WTC11 (cell line): ENCODE results near the gene PLXNB2. TPM values are rescaled to one million over a fixed set of nuclear protein-coding genes. Genes with fewer than 3 reads are reported as not detected.
A peak's percentile ranks its signal among the peaks of the same experiment; 100 is the strongest.

Experiments
- ATAC-seq: fragments of 200-7000 bp; cut with Tn5 transposase; 2 replicates; pipeline ENCODE4 v1.10.0; 2021; ENCODE audit warnings: mild to moderate bottlenecking, moderate library complexity
- CTCF ChIA-PET: fragments of 300-600 bp; sonication (Branson Sonifier 250); formaldehyde crosslinking; loops from one replicate; lab custom pipeline; 2021; ENCODE audit warnings: antibody characterized with exemption; lab: Charles Lee
- POLR2A ChIA-PET: fragments of 350-600 bp; sonication (Branson Sonifier 250); formaldehyde crosslinking; loops from one replicate; lab custom pipeline; 2021; ENCODE audit warnings: antibody characterized with exemption; lab: Charles Lee
- DNase-seq: peaks from one replicate; pipeline ENCODE4 v3.0.0; 2021; ENCODE audit warnings: low spot score
- H3K27ac Mint-ChIP-seq: 2 replicates; pipeline ENCODE4 v1.8.0; 2021; ENCODE audit warnings: mixed read lengths
- H3K27me3 Mint-ChIP-seq: 2 replicates; pipeline ENCODE4 v1.8.0; 2021; ENCODE audit warnings: low read depth, mild to moderate bottlenecking, moderate library complexity, mixed read lengths
- H3K36me3 Mint-ChIP-seq: 2 replicates; pipeline ENCODE4 v1.8.0; 2021; ENCODE audit warnings: mixed read lengths
- H3K4me1 Mint-ChIP-seq: 2 replicates; pipeline ENCODE4 v1.8.0; 2022; ENCODE audit warnings: mixed read lengths
- H3K4me3 Mint-ChIP-seq: 2 replicates; pipeline ENCODE4 v1.8.0; 2021; ENCODE audit warnings: mild to moderate bottlenecking, moderate library complexity, mixed read lengths
- H3K9me3 Mint-ChIP-seq: 2 replicates; pipeline ENCODE4 v1.8.0; 2021; ENCODE audit warnings: mixed read lengths
- ATF6 ChIP-seq: sonication (generic); formaldehyde crosslinking; IDR thresholded peaks from 2 replicates; pipeline ENCODE4 v1.8.1; 2023; ENCODE audit warnings: mild to moderate bottlenecking, missing genetic modification reagents
- CTCF ChIP-seq: fragments of 200-600 bp; IDR thresholded peaks from 2 replicates; pipeline ENCODE4 v1.8.0; 2022; ENCODE audit warnings: antibody characterized with exemption
- E2F4 ChIP-seq: sonication (generic); formaldehyde crosslinking; IDR thresholded peaks from 2 replicates; pipeline ENCODE4 v1.8.1; 2022; ENCODE audit warnings: low read depth, mild to moderate bottlenecking, moderate library complexity, missing genetic modification reagents, borderline replicate concordance
- EMX1 ChIP-seq: fragments of 250-450 bp; sonication (Bioruptor Pico); IDR thresholded peaks from 2 replicates; pipeline ENCODE4 v1.8.0; 2021; ENCODE audit warnings: mild to moderate bottlenecking
- FOXK1 ChIP-seq: sonication (generic); formaldehyde crosslinking; IDR thresholded peaks from 2 replicates; pipeline ENCODE4 v1.8.0; 2022; ENCODE audit warnings: mild to moderate bottlenecking, moderate library complexity, missing genetic modification reagents
- GABPB1 ChIP-seq: sonication (generic); formaldehyde crosslinking; IDR thresholded peaks from 2 replicates; pipeline ENCODE4 v1.8.1; 2023; ENCODE audit warnings: mild to moderate bottlenecking, missing genetic modification reagents
- GRHL2 ChIP-seq: fragments of 250-450 bp; sonication (Bioruptor Pico); IDR thresholded peaks from 2 replicates; pipeline ENCODE4 v1.8.0; 2022; ENCODE audit warnings: mild to moderate bottlenecking, moderate library complexity; ENCODE audit not compliant: insufficient replicate concordance, severe bottlenecking
- MAX ChIP-seq: sonication (generic); formaldehyde crosslinking; IDR thresholded peaks from 2 replicates; pipeline ENCODE4 v1.8.0; 2022; ENCODE audit warnings: mild to moderate bottlenecking, missing genetic modification reagents
- NFYB ChIP-seq: sonication (generic); formaldehyde crosslinking; conservative IDR thresholded peaks from 2 replicates; pipeline ENCODE4 v1.8.0; 2022; ENCODE audit warnings: low read depth, missing genetic modification reagents
- NR1H2 ChIP-seq: sonication (generic); formaldehyde crosslinking; IDR thresholded peaks from 2 replicates; pipeline ENCODE4 v1.9.0; 2021; ENCODE audit warnings: mild to moderate bottlenecking, moderate library complexity, missing genetic modification reagents
- OVOL2 ChIP-seq: fragments of 250-450 bp; sonication (Bioruptor Pico); IDR thresholded peaks from 2 replicates; pipeline ENCODE4 v1.9.0; 2021; ENCODE audit warnings: mild to moderate bottlenecking, borderline replicate concordance
- RORB ChIP-seq: fragments of 250-450 bp; sonication (Bioruptor Pico); IDR thresholded peaks from 2 replicates; pipeline ENCODE4 v1.9.0; 2021; ENCODE audit warnings: mild to moderate bottlenecking
- SP1 ChIP-seq: sonication (generic); formaldehyde crosslinking; conservative IDR thresholded peaks from 2 replicates; pipeline ENCODE4 v1.8.1; 2022; ENCODE audit warnings: missing genetic modification reagents
- USF1 ChIP-seq: sonication (generic); formaldehyde crosslinking; IDR thresholded peaks from 2 replicates; pipeline ENCODE4 v1.8.0; 2022; ENCODE audit warnings: mild to moderate bottlenecking, missing genetic modification reagents
- ZBTB21 ChIP-seq: sonication (generic); formaldehyde crosslinking; IDR thresholded peaks from 2 replicates; pipeline ENCODE4 v1.8.1; 2023; ENCODE audit warnings: mild to moderate bottlenecking, missing genetic modification reagents, borderline replicate concordance
- ZMAT4 ChIP-seq: fragments of 250-450 bp; sonication (Bioruptor Pico); IDR thresholded peaks from 2 replicates; pipeline ENCODE4 v1.9.0; 2021; ENCODE audit warnings: mild to moderate bottlenecking
- ZNF232 ChIP-seq: sonication (generic); formaldehyde crosslinking; IDR thresholded peaks from 2 replicates; pipeline ENCODE4 v1.8.0; 2022; ENCODE audit warnings: mild to moderate bottlenecking, missing genetic modification reagents
- ZNF317 ChIP-seq: sonication (generic); formaldehyde crosslinking; IDR thresholded peaks from 2 replicates; pipeline ENCODE4 v1.8.1; 2023; ENCODE audit warnings: low read depth, mild to moderate bottlenecking, moderate library complexity, missing genetic modification reagents, borderline replicate concordance
- ZSCAN18 ChIP-seq: fragments of 250-450 bp; sonication (Bioruptor Pico); IDR thresholded peaks from 2 replicates; pipeline ENCODE4 v2.1.2; 2022; ENCODE audit warnings: mild to moderate bottlenecking, moderate library complexity
- total RNA-seq: library from RNA; stranded (reverse); gene quantifications from 3 replicates; pipeline ENCODE4 v1.2.3, GENCODE V29; 2021

The PLXNB2 gene
- total RNA-seq, 1 experiment from 2014 or later = 113 TPM

GRCh38 chr22:50314455-50315288, 7.2 kb upstream of the PLXNB2 start (continued):
- TF ChIP-seq ZSCAN18 = no peak
- no peak for TF ChIP-seq MAX (CRISPR knock-in tag)
- no peak for TF ChIP-seq OVOL2 (CRISPR knock-in tag)
- no peak for TF ChIP-seq E2F4 (CRISPR knock-in tag)
- TF ChIP-seq, all 79 proteins: peak for 0

GRCh38 chr22:50314081-50314454, 6.6 kb upstream of the PLXNB2 start:
- Mint-ChIP-seq H3K4me3 (no peak overlapping the region), H3K27ac (peak overlapping the region; percentile 9; the same call in 1 of the 2 replicates), H3K27me3 (no peaks in the 10 kb centered on the region; the same call in 1 of the 2 replicates), H3K36me3 (no peaks in the 10 kb centered on the region), H3K9me3 (no peaks in the 10 kb centered on the region), H3K4me1 (peaks cover 7% of the 10 kb centered on the region)
- ChIA-PET POLR2A (no interaction called here), CTCF (interaction anchor here (0.7 to 1.5 kb wide), 4 partner anchors 13 to 42 kb away, joined by 3 to 6 read pairs (median 4); partner anchors contain the start of gene DENND6B)
- TF ChIP-seq ZNF317 (CRISPR knock-in tag) (no peak), MAX (CRISPR knock-in tag) (no peak), EMX1 (CRISPR knock-in tag) (no peak), GABPB1 (CRISPR knock-in tag) (no peak), NFYB (no peak), E2F4 (CRISPR knock-in tag) (no peak), CTCF (no peak), NR1H2 (CRISPR knock-in tag) (no peak), USF1 (no peak), SP1 (CRISPR knock-in tag) (no peak)
- no peak for ATAC-seq
- DNase-seq = no peak

- Mint-ChIP-seq H3K27me3 (no peaks in the 10 kb centered on the region; the same call in 1 of the 2 replicates), H3K9me3 (no peaks in the 10 kb centered on the region), H3K4me1 (peaks cover 11% of the 10 kb centered on the region), H3K4me3 (no peak overlapping the region), H3K27ac (no peak overlapping the region), H3K36me3 (no peaks in the 10 kb centered on the region)
- ChIA-PET CTCF (interaction anchor here (0.7 to 0.9 kb wide), 2 partner anchors 23 to 40 kb away, joined by 3 read pairs; no protein-coding TSS in a partner anchor), POLR2A (no interaction called here)
- ATAC-seq (no peak), DNase-seq (no peak)
- TF ChIP-seq RORB (CRISPR knock-in tag) (no peak), FOXK1 (CRISPR knock-in tag) (no peak), ZMAT4 (CRISPR knock-in tag) (no peak), ATF6 (no peak), ZBTB21 (CRISPR knock-in tag) (no peak), GRHL2 (CRISPR knock-in tag) (no peak), SP1 (CRISPR knock-in tag) (no peak), ZNF232 (CRISPR knock-in tag) (no peak), E2F4 (CRISPR knock-in tag) (no peak), NR1H2 (CRISPR knock-in tag) (no peak)
Observed at GRCh38 chr22:50313600-50313999, 6.2 kb upstream of the PLXNB2 start.
